Subcutaneous abdominal adipose tissue (tissue), 5 donors: ENCODE measurements around the gene IER3IP1.
"Not testable (repeated sequence)": the region's sequence is repeated elsewhere in the genome, so short reads cannot be mapped to it uniquely, and the experiment has no call there.

ENCODE experiments used
- H3K27ac ChIP-seq: one replicate; pipeline ENCODE4 v1.7.0; 2013; ENCODE audit warnings: low read depth, mild to moderate bottlenecking, inconsistent platforms, low read length, moderate library complexity
- H3K27me3 ChIP-seq, 5 donors: one replicate each; pipeline ENCODE4 v1.7.0; 2013; ENCODE audit warnings: low read length in 5 of 5, inconsistent platforms in 1 of 5; ENCODE audit not compliant: control insufficient read depth in 5 of 5, insufficient read depth in 4 of 5
- H3K36me3 ChIP-seq, 5 donors: one replicate each; pipeline ENCODE4 v1.7.0; 2013; ENCODE audit warnings: low read length in 5 of 5; ENCODE audit not compliant: control insufficient read depth in 5 of 5, insufficient read depth in 5 of 5
- H3K4me1 ChIP-seq, 5 donors: one replicate each; pipeline ENCODE4 v1.7.0; 2013; ENCODE audit warnings: low read length in 5 of 5, mild to moderate bottlenecking in 3 of 5, moderate library complexity in 1 of 5; ENCODE audit not compliant: control insufficient read depth in 5 of 5, insufficient read depth in 5 of 5
- H3K4me3 ChIP-seq, 5 donors: one replicate each; pipeline ENCODE4 v1.7.0; 2013; ENCODE audit warnings: low read length in 5 of 5, low read depth in 1 of 5
- H3K9ac ChIP-seq, 5 donors: one replicate each; pipeline ENCODE4 v1.7.0; 2013; ENCODE audit warnings: low read length in 5 of 5, mild to moderate bottlenecking in 4 of 5, moderate library complexity in 3 of 5
- H3K9me3 ChIP-seq, 5 donors: one replicate each; pipeline ENCODE4 v1.7.0; 2013; ENCODE audit warnings: low read length in 5 of 5; ENCODE audit not compliant: control insufficient read depth in 5 of 5
- donor health status: healthy.
- donor health status: healthy.
- donor health status: healthy.
- donor health status: healthy.
- donor health status: healthy.

Gene IER3IP1

DNA sequence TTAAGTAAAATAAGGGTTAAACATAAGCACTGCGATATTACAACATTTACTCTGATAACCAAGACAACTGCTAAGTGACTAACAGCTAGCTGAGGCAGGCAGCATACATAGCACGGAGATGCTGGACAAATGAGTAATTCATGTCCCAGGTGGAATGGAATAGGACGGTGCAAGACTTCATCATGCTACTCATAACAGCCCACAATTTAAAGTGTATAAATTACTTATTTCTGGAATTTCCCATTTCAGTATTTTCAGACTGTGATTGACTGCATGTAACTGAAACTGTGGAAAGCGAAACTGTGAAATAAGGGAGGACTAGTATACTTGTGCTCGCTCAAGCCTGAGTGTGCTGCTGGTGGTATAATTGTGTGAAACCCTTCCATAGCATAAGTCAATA is 12.9 kb downstream of the IER3IP1 start:
- Histone ChIP-seq H3K9me3 (no peaks in the 10 kb centered on the region), H3K27me3 (no peaks in the 10 kb centered on the region), H3K9ac (peak overlapping the region in 1 of 5 donors; percentile 15), H3K36me3 (peaks cover 0 to 3% (median 0%) of the 10 kb centered on the region in 5 donors), H3K4me1 (peaks cover 0 to 9% (median 0%) of the 10 kb centered on the region in 5 donors), H3K27ac (no peak overlapping the region), H3K4me3 (no peak overlapping the region)

DNA sequence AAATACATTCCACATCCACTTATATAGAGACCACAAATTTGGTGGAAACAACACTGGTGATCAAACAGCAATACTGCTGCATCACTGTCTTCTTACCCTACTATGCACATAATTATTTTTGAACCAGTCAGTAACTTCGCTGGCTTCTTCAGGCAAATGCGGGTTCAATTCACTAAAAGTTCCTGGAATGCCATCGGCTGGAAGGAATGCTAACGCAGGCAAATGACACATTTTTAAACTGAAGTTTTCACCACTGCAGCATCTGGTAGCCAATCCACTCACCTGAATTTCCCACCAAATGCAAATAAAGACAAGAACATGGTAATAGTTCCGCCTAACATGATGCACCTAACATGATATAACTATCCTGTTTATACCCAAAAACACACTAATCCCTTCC is 15.9 kb downstream of the IER3IP1 start:
- H3K9ac ChIP-seq = no peak overlapping the region
- peaks cover 0 to 6% (median 0%) of the 10 kb centered on the region in 5 donors for H3K36me3 ChIP-seq
- no peaks in the 10 kb centered on the region for H3K27me3 ChIP-seq
- H3K4me3 ChIP-seq = no peak overlapping the region
- peaks cover 0 to 4% (median 0%) of the 10 kb centered on the region in 5 donors for H3K4me1 ChIP-seq
- no peak overlapping the region for H3K27ac ChIP-seq
- no peaks in the 10 kb centered on the region for H3K9me3 ChIP-seq

DNA sequence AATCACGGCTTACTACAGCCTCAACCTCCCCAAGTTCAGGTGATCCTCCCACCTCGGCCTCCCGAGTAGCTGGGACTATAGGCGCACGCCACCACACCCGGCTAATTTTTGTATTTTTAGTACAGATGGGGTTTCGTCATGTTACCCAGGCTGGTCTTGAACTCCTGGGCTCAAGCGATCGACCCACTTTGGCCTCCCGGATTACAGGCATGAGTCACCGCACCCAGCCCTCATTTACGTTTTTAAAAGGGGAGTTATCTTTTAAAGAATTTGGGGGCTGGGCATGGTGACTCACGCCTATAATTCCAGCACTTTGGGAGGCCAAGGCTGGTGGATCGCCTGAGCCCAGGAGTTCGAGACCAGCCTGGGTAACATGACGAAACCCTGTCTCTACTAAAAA is 17.8 kb downstream of the IER3IP1 start:
- H3K9ac ChIP-seq, H3K27me3 ChIP-seq, H3K27ac ChIP-seq, H3K4me1 ChIP-seq, H3K9me3 ChIP-seq, H3K4me3 ChIP-seq: not testable (repeated sequence)
- H3K36me3 ChIP-seq = peaks cover 10 to 24% (median 13%) of the 10 kb centered on the region in 5 donors

GRCh38 chr18:47151439-47151838 is 24.7 kb downstream of the IER3IP1 start:
- Histone ChIP-seq H3K36me3 (peaks cover 10 to 24% (median 13%) of the 10 kb centered on the region in 5 donors), H3K4me1 (peaks cover 3 to 23% (median 20%) of the 10 kb centered on the region in 5 donors), H3K4me3 (peak overlapping the region in 4 of 5 donors; percentile 83 to 93 (median 86)), H3K27me3 (no peaks in the 10 kb centered on the region), H3K9me3 (no peaks in the 10 kb centered on the region), H3K27ac (no peak overlapping the region), H3K9ac (peak overlapping the region in 1 of 5 donors; percentile 93)

GRCh38 chr18:47150824-47151366 is 25.3 kb downstream of the IER3IP1 start:
- Histone ChIP-seq H3K4me1 (peaks cover 3 to 23% (median 20%) of the 10 kb centered on the region in 5 donors), H3K27ac (peak overlapping the region; percentile 77), H3K36me3 (peaks cover 10 to 24% (median 13%) of the 10 kb centered on the region in 5 donors), H3K27me3 (no peaks in the 10 kb centered on the region), H3K9me3 (no peaks in the 10 kb centered on the region), H3K9ac (peak overlapping the region; percentile 28 to 98 (median 91)), H3K4me3 (peak overlapping the region; percentile 83 to 97 (median 90))

DNA sequence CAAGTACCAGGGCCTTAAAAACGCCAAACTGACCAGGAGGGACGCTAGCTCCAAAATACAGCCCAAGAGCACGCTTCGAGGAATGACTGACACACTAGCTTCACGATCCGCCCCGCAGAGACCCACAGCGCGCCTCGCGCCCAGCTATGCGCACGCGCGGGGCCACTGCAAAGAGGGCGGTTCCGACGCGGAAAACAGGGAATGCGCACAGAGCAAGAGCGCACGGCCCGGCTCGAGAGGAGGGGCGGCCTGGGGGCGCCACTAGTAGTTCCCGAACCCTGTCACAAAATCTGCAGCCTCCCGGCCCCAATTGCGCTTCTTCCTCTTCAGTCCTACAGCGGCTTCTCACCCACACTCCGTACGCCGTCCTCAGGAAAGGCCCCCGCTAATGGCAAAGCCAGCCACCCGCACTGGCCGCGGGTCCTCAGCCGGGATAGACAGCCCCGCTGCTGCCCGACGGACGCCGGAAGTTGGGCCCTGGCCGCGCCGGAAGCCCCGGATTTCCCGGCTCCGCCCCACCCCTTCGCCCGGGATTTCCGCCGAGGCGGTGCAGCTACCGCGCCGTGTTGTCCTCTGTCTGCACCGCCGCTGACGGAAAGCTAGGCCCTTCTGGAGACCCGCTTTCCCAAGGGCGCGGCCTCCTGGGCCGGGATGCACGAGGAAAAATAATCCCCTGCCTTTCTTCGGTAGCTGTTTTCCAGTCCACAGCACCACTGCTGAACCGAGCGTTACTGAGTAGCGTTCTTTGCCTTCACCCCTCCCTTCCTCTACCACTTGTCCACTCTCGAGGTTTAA is 25.9 kb downstream of the IER3IP1 start, which contains the start of gene HDHD2:
Gene HDHD2, minus strand, starts transcription at position 472 of the 795 bp plus-strand sequence. CDS start 14,061 bp downstream, outside the sequence.
- Histone ChIP-seq H3K9ac (peak within 1 kb of the TSS; percentile 28 to 98 (median 91)), H3K36me3 (peaks cover 10 to 18% (median 13%) of the 10 kb centered on the region in 5 donors)

GRCh38 chr18:47149457-47150028 is 26.6 kb downstream of the IER3IP1 start:
- Histone ChIP-seq H3K4me3 (peak overlapping the region; percentile 83 to 93 (median 87)), H3K36me3 (peaks cover 8 to 11% (median 8%) of the 10 kb centered on the region in 5 donors), H3K9ac (peak overlapping the region in 4 of 5 donors; percentile 88 to 98 (median 92)), H3K27ac (peak overlapping the region; percentile 77), H3K4me1 (peaks cover 3 to 23% (median 20%) of the 10 kb centered on the region in 5 donors), H3K9me3 (no peaks in the 10 kb centered on the region), H3K27me3 (no peaks in the 10 kb centered on the region)

More for the DNA sequence above, 25.9 kb downstream of the IER3IP1 start, which contains the start of gene HDHD2:
- peaks cover 3 to 23% (median 20%) of the 10 kb centered on the region in 5 donors for H3K4me1 ChIP-seq
- peak within 1 kb of the TSS; percentile 77 for H3K27ac ChIP-seq
- H3K27me3 ChIP-seq = no peaks in the 10 kb centered on the region
- H3K4me3 ChIP-seq = peak within 1 kb of the TSS; percentile 83 to 97 (median 90)
- H3K9me3 ChIP-seq = no peaks in the 10 kb centered on the region

DNA sequence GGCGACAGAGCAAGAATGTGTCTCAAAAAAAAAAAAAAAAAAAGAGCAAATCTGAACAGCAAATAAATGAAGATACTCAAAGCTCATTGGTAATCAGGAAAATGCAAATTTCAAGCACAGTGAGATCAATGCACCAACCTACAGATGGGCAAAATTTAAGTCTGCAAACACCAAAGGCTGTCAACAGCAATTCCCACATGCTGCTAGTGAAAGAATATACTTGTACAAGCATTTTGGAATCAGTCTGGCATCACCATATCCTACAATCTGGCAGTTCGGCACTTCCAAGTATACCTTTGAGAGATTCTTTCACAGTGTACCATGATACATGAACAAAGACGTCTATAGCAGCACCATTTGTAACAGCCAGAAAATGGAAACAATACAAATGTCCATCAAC is 30.0 kb downstream of the IER3IP1 start:
- no peaks in the 10 kb centered on the region for H3K27me3 ChIP-seq
- no peak overlapping the region for H3K9ac ChIP-seq
- no peak overlapping the region for H3K27ac ChIP-seq
- no peaks in the 10 kb centered on the region for H3K36me3 ChIP-seq
- H3K4me1 ChIP-seq = peaks cover 3 to 18% (median 17%) of the 10 kb centered on the region in 5 donors
- no peak overlapping the region for H3K4me3 ChIP-seq
- H3K9me3 ChIP-seq = no peaks in the 10 kb centered on the region

GRCh38 chr18:47143899-47144485 is 32.2 kb downstream of the IER3IP1 start:
- no peak overlapping the region for H3K9ac ChIP-seq
- H3K27me3 ChIP-seq = no peaks in the 10 kb centered on the region
- H3K27ac ChIP-seq = no peak overlapping the region
- H3K9me3 ChIP-seq = no peaks in the 10 kb centered on the region
- H3K4me1 ChIP-seq = peaks cover 0 to 1% (median 0%) of the 10 kb centered on the region in 5 donors
- H3K36me3 ChIP-seq = no peaks in the 10 kb centered on the region
- no peak overlapping the region for H3K4me3 ChIP-seq
